Memory B cell (primary cell): ENCODE results near the gene RGMA.
"Not testable (repeated sequence)": the region's sequence is repeated elsewhere in the genome, so short reads cannot be mapped to it uniquely, and the experiment has no call there.

Experiments used
- ATAC-seq: fragments of 150-1000 bp; cut with Tn5 transposase; 2 replicates; pipeline ENCODE4 v1.10.0; 2021; ENCODE audit warnings: low read depth, mild to moderate bottlenecking, moderate library complexity
- DNase-seq, 2 donors: peaks; one replicate each; pipeline ENCODE4 v3.0.0; 2022; ENCODE audit warnings: low spot score in 2 of 2
- H3K27ac Mint-ChIP-seq: one replicate; pipeline ENCODE4 v1.8.0; 2022; ENCODE audit warnings: mild to moderate bottlenecking, moderate library complexity, mixed read lengths
- H3K27me3 Mint-ChIP-seq: one replicate; pipeline ENCODE4 v1.8.0; 2022; ENCODE audit warnings: mixed read lengths
- H3K36me3 Mint-ChIP-seq: one replicate; pipeline ENCODE4 v1.8.0; 2022; ENCODE audit warnings: mild to moderate bottlenecking, mixed read lengths
- H3K4me1 Mint-ChIP-seq: one replicate; pipeline ENCODE4 v1.8.0; 2022; ENCODE audit warnings: mixed read lengths
- H3K4me3 Mint-ChIP-seq: one replicate; pipeline ENCODE4 v1.8.0; 2022; ENCODE audit warnings: mild to moderate bottlenecking, moderate library complexity, mixed read lengths
- H3K9me3 Mint-ChIP-seq: one replicate; pipeline ENCODE4 v1.8.0; 2022; ENCODE audit warnings: mixed read lengths

Gene RGMA

DNA sequence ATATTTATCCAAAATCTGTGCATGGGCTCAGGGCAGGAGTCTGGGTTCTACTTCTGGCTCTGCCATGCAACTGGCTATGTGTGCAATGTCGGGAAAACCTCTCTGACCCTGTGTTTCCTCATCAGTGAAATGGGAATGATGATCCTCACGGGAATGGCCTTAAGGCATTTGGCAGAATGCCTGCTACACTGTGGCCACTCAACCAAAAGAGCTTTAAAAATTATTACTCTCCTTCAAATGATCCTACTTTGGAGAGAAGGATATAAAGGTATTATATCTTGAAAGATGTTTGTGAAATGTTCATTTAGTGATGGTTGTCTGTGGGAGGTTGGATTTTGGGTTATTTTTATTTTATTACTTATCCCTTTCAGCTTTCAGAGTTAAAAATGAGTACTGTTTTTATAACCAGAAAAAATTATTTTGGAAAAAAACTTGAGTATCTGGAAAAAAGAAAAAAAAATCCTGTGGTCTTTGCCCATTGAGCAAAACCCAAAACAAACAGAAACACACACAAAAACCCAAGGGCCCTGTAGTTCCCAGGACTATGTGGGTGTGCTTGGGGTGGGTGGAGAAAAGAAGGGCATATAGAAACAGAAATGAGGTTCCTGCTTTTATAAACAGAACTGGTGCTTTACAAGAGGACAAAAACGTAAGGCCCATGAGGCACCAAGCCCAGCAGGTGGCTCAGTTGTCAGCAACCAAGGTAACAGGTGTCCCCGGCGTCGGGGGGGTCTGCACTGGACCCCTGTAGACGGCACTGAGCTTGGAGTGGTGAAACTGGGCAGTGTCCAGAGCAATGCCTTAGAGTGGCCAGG, 22.0 kb downstream of the RGMA start:
- DNase-seq (no peak), ATAC-seq (no peak)
- H3K36me3 Mint-ChIP-seq: no peaks in the 10 kb centered on the region
- no peak overlapping the region for H3K27ac Mint-ChIP-seq
- no peak overlapping the region for H3K4me3 Mint-ChIP-seq
- H3K27me3 Mint-ChIP-seq: peaks cover 14% of the 10 kb centered on the region
- no peaks in the 10 kb centered on the region for H3K4me1 Mint-ChIP-seq
- H3K9me3 Mint-ChIP-seq: no peaks in the 10 kb centered on the region

DNA sequence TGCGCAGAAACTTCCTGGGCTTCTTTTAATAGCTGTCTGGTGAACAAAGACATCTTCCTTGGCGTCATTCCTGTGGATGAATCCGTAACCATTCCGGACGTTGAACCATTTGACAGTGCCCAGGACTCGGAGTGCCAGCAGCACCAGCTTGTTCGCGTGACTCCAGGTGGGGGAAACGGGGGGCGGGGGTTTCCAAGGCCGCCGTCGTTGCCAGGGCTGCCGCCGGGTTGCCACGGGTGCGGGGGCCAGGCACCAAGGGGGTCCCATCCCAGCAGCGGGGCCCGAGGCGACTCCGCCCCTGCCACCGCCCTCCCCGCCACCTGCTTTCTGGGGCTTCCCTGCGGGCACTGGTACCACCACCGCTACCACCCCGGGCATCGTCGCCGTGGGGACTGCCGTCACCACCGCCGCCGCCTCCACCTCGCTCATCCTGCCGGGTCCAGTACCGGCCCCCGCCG, 22.8 kb downstream of the RGMA start:
- H3K27ac Mint-ChIP-seq: no peak overlapping the region
- H3K9me3 Mint-ChIP-seq: no peaks in the 10 kb centered on the region
- ATAC-seq: no peak
- H3K4me3 Mint-ChIP-seq: no peak overlapping the region
- H3K36me3 Mint-ChIP-seq: no peaks in the 10 kb centered on the region
- H3K27me3 Mint-ChIP-seq: peaks cover 10% of the 10 kb centered on the region
- no peaks in the 10 kb centered on the region for H3K4me1 Mint-ChIP-seq
- DNase-seq: no peak

DNA sequence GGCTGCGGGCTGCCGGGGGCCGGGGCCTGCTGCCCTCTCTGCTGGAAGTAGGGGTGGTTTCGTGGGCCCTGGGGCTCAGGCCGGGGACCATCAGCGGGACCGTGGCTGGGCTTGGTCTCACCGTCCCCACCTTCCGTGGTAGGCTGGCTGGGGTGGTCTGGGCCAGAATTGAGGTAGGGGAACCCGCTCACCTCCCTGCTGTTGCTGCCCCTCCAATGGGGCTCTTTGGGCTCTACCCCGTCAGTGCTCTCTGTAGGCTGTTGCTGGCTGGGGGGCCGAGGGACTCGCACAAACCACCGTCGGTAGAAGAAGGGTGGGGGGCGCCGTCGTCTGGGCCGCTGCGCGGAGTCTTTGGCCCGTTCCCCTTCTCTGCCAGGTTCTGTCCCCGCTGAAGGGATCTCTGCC, 23.4 kb downstream of the RGMA start:
- Mint-ChIP-seq H3K4me1 (no peaks in the 10 kb centered on the region), H3K9me3 (no peaks in the 10 kb centered on the region), H3K27me3 (peaks cover 9% of the 10 kb centered on the region), H3K27ac (no peak overlapping the region), H3K36me3 (no peaks in the 10 kb centered on the region), H3K4me3 (no peak overlapping the region)
- DNase-seq (no peak), ATAC-seq (no peak)

DNA sequence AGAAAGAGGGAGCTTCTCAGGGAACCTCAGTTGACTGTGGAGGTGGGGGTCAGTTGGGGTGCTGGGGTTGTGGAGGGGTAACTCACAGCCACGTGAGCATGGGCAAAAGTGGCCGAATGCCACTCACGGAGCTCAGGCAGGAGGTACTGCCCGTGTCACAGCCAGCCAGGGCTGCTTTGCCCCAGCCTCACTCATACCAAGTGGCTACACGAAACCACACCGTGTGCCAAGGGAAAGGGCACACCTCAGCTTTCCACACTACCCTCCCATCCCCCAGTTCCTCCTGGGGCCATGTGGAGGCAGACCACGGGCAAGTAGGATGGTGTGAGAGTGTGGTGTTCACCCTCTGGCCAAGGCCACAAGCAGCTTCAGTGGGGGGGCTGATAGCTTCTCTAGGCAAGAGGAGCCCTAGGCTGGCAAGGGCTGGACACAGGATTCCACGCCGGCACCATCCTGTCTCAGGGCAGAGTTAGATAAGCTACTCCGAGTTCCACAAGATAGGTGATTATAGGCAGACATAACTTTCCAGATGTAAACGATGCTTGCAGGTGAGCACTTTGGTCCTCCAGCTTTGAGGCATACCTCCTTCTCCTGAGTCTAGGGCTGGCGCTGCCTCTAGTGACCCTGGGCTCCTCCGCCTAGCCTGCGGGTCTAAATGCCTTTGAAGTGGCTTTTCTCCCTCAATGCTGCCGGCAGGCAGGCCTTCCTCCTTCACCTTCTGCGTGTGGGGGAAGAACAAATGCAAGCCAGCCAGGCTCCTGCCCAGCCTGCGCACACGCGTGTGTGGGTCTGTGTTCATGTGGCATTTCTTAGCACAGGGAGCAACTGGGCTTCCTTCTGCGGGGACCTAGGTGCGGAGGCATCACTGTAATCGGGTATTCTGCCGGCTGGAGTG, 25.0 kb downstream of the RGMA start:
- H3K9me3 Mint-ChIP-seq: no peaks in the 10 kb centered on the region
- H3K27me3 Mint-ChIP-seq: peaks cover 7% of the 10 kb centered on the region
- DNase-seq (no peak), ATAC-seq (no peak)
- H3K36me3 Mint-ChIP-seq: no peaks in the 10 kb centered on the region
- H3K4me3 Mint-ChIP-seq: no peak overlapping the region
- H3K27ac Mint-ChIP-seq: no peak overlapping the region
- no peaks in the 10 kb centered on the region for H3K4me1 Mint-ChIP-seq

DNA sequence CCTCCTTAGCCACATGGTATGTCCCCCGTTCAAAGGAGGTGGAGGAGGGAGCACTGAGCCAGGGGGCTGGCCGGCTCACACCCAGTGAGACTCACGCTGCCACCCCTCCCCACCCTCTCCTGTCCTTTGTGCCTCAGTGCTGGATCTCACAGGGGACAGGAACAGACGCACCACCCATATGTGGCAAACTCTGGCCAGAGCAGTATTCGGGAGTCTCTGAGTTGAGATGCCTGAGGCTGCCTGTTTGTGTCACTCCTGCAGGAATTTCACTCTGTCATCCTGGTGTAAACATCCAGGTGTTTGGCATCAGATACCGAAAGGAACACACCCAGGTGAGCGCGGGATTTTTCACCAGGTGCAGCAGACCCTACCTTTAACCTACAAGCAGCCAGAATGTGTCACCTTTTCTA, 25.7 kb downstream of the RGMA start:
- H3K4me1 Mint-ChIP-seq: no peaks in the 10 kb centered on the region
- H3K9me3 Mint-ChIP-seq: no peaks in the 10 kb centered on the region
- H3K27ac Mint-ChIP-seq: no peak overlapping the region
- ATAC-seq (no peak), DNase-seq (no peak)
- H3K4me3 Mint-ChIP-seq: no peak overlapping the region
- H3K36me3 Mint-ChIP-seq: no peaks in the 10 kb centered on the region
- peaks cover 5% of the 10 kb centered on the region for H3K27me3 Mint-ChIP-seq

DNA sequence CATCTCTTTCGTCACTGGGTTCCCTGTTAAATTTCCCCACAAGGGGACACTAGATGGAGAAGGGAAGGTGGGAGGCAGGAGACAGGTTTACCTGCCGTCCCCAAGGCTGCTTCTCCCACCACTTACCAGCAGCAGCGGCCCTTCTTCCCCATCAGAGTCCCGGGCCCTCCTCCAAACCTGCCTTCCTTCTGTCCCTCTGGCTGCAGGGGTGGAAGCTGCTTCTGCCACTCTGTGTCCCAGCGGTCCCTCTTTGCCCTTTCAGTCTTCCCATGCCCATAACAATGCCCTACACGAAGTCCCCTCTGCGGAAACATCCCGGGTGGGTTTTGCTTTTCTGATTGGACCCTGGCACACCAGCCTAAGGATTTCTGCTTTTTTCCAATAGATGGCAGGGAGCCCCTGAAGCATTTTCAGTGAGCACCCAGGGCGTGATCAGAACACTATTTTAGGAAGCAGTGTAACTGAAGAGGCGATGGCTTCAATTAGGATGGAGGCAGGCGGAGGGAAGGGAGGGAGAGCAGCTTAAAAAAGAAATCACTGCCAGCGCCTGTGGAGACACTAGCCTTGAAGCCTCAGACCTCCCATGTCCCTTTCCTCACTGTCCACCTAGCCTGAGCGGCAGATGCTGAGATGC, 26.3 kb downstream of the RGMA start:
- not testable (repeated sequence) for ATAC-seq, H3K4me1 Mint-ChIP-seq, H3K9me3 Mint-ChIP-seq, DNase-seq, H3K27ac Mint-ChIP-seq, H3K36me3 Mint-ChIP-seq, H3K27me3 Mint-ChIP-seq, H3K4me3 Mint-ChIP-seq

DNA sequence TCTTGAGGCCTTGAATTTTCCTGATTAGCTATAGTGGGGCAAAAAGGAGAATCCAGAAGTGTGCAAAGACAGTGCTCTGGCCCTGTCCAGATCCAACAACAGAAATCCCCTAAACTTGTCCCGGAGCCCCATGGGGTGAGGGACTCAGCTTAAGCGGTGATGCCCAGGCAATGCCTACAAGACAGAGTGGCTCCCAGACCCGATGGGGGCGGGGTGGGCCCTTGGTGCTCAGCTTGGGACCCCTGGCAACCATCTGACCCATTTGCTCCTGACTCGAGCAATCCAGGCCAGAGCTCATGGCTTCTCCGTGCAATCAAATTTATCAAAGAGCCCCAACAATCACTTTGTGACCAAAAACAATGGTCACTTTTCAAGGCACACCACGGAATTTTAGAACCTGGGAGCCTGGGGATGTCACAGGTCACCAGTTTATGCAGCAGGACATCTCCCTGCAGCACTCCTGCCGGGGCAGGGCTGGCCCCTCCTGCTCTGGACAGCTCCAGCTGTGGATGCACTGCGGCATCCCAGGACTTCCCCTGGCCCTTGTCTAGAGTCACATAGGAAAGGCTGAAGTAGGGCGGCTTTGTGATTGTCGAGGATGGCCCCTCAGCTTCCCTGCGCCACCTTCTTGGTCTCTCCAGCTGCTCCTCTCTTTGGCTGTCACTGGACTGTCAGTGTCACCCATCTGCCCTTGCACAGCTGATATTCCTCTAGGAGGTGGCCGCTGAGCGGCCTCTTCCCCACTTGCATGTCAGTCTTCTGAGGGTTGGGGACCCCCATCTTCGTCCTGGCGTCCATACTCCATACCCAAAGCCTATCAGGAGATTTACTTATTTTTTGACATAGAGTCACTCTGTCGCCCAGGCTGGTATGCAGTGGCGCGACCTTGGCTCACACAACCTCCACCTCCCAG, 28.4 kb downstream of the RGMA start:
- H3K27me3 Mint-ChIP-seq: peaks cover 3% of the 10 kb centered on the region
- no peak overlapping the region for H3K4me3 Mint-ChIP-seq

DNA sequence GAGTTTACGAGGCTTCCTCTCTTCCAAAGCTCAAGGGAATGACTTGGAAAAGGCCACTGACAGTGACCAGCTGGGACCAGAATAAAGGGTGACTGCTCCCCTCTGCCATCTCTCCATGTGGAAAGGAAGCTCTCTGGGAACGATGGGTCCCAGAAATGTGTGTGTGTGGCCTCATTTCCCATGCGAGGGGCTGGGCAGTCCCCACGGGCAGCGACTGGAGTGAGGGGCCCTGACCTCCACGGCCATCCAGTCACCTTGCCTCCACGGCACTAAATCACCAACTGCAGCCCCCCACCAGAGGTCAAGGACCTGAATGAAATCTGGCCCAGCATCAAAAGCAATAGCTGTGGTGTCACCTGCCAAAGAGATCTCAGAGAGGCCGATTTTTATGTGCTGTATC, 29.6 kb downstream of the RGMA start:
- no peak for ATAC-seq
- Mint-ChIP-seq H3K4me3 (no peak overlapping the region), H3K27ac (no peak overlapping the region), H3K27me3 (peaks cover 3% of the 10 kb centered on the region), H3K36me3 (no peaks in the 10 kb centered on the region), H3K9me3 (no peaks in the 10 kb centered on the region), H3K4me1 (no peaks in the 10 kb centered on the region)
- DNase-seq: no peak

More for the DNA sequence above, 28.4 kb downstream of the RGMA start:
- DNase-seq: no peak
- Mint-ChIP-seq H3K36me3 (no peaks in the 10 kb centered on the region), H3K9me3 (no peaks in the 10 kb centered on the region), H3K4me1 (no peaks in the 10 kb centered on the region), H3K27ac (no peak overlapping the region)
- no peak for ATAC-seq

DNA sequence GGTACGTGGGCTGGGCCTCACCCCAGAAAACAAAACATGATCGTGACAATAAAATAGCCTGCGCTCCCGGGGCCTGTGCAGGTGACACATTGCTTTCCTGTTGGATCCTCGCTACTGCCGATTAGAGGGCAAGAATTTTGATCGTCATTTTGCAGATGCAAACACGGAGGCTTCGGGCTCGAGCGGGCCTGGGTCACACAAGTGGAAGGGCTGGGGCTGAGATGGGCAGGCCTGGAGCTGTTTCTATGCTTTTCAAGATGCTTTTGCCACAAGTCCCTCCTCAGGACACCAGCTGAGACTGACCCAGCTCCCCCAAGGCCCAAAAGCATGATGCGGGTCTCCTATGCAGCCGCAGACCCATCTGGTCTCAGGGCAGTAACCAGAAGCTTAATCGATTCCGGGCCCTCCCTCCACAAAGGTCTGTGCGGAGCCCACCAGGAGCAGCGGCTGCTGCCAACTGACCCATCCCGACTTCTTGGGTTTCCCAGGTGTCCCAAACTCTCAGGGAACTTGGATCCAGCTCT, 30.0 kb downstream of the RGMA start:
- no peaks in the 10 kb centered on the region for H3K9me3 Mint-ChIP-seq
- ATAC-seq: no peak
- H3K36me3 Mint-ChIP-seq: no peaks in the 10 kb centered on the region
- H3K27me3 Mint-ChIP-seq: peaks cover 3% of the 10 kb centered on the region
- no peak overlapping the region for H3K4me3 Mint-ChIP-seq
- no peaks in the 10 kb centered on the region for H3K4me1 Mint-ChIP-seq
- no peak for DNase-seq
- no peak overlapping the region for H3K27ac Mint-ChIP-seq

DNA sequence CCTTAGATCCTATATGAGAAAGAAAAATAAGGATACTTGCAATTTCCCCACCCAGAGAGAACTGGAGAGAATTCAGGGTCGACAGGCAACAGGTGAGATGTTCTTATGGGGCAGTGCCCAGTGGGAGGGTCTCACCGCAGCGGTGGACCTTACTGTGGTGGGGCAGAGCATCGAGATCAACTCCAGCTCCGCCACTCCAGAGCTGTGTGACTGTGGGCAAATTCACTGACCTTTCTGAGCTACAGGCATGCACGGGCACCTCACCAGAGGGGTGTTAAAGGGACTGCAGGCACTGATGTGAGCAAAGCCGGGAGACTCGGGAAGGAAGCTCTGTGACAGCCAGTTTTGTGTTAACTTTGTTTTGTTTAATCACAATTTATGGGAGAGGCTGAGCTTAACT, 30.9 kb downstream of the RGMA start:
- Mint-ChIP-seq H3K36me3 (no peaks in the 10 kb centered on the region), H3K9me3 (no peaks in the 10 kb centered on the region), H3K27ac (no peak overlapping the region), H3K27me3 (peaks cover 3% of the 10 kb centered on the region), H3K4me3 (no peak overlapping the region), H3K4me1 (no peaks in the 10 kb centered on the region)
- ATAC-seq (no peak), DNase-seq (no peak)

DNA sequence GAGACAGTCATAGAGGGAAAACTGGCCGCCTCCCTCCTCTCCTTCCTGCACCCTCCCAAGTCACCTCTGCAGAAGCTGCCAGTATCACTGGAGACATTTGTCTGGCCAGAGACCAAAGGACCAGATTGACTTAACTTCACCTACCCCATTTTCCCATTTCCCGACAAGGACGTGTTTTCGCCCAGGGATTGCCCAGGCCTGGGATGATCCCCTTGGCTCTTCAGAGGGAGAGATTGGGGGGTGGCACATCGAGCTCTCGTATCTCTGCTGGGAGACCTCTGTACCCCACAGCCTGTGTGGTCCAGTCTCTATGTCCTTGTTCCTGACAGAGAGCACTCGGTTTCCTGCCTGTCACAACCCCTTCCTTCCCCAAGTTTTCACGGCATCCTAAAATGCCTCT, 31.4 kb downstream of the RGMA start:
- no peaks in the 10 kb centered on the region for H3K4me1 Mint-ChIP-seq
- no peaks in the 10 kb centered on the region for H3K36me3 Mint-ChIP-seq
- no peak for ATAC-seq
- H3K9me3 Mint-ChIP-seq: no peaks in the 10 kb centered on the region
- H3K27ac Mint-ChIP-seq: no peak overlapping the region
- no peak overlapping the region for H3K4me3 Mint-ChIP-seq
- DNase-seq: no peak
- H3K27me3 Mint-ChIP-seq: peaks cover 3% of the 10 kb centered on the region

DNA sequence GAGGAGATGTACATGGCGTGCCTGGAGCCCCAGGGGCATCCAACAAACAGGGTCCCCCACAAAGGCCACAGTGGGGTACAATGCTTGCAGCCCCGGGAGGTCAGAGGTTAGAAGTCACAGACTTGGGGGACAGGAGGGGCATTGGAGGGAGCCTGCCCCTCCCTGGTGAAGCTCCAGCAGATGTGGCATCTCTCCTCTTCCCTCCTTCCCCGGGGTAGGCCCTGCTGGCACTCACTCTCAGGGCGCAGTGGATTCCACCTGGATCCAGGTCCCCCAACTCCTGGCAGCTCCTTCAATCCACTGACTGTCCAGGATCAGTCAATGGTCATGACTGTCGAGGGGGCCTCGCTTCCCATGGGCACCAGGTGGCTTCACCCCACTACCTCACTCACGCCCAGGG, 32.2 kb downstream of the RGMA start:
- no peaks in the 10 kb centered on the region for H3K4me1 Mint-ChIP-seq

DNA sequence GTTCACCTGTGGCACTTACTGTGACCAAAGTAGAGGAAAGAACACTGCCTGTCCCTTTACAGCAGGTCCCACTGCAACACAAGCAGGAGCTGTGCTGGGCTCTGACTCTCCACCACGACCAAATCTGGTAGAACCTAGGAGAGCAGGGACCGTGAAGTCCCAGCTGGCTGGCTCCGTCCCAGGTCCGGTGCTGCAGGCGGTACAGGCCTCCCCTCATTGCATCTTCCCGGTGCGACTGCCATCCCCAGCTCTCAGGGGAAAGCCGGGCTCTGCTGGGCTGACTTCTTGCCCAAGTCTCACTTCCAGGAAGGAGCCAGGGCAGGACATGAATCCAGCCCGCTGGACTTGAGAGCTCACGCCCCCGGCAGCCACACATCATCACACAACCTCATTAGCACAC, 33.8 kb downstream of the RGMA start:
- Mint-ChIP-seq H3K4me3 (no peak overlapping the region), H3K4me1 (no peaks in the 10 kb centered on the region), H3K27ac (no peak overlapping the region), H3K36me3 (no peaks in the 10 kb centered on the region), H3K9me3 (no peaks in the 10 kb centered on the region), H3K27me3 (peaks cover 4% of the 10 kb centered on the region)
- DNase-seq (no peak), ATAC-seq (no peak)

More for the DNA sequence above, 32.2 kb downstream of the RGMA start:
- Mint-ChIP-seq H3K27me3 (peaks cover 4% of the 10 kb centered on the region), H3K36me3 (no peaks in the 10 kb centered on the region), H3K4me3 (no peak overlapping the region), H3K27ac (no peak overlapping the region), H3K9me3 (no peaks in the 10 kb centered on the region)
- DNase-seq (no peak), ATAC-seq (no peak)
